Activated CD4-positive, alpha-beta T cell treated with anti-CD3 and anti-CD28 coated beads for 4 hours (primary cell): ENCODE data around the gene SORBS2.

Experiments
- DNase-seq, 2 donors: peaks; one replicate each; pipeline ENCODE4 v3.0.0-alpha.2; 2020

SORBS2 gene

GRCh38 chr4:185800266-185800945, 11.6 kb downstream of the SORBS2 start:
- no peak for DNase-seq

- DNase-seq = no peak
Measured at GRCh38 chr4:185799442-185799841, 12.6 kb downstream of the SORBS2 start.

GRCh38 chr4:185797596-185798338, 14.2 kb downstream of the SORBS2 start:
- no peak for DNase-seq

GRCh38 chr4:185797018-185797417, 15.0 kb downstream of the SORBS2 start:
- no peak for DNase-seq

GRCh38 chr4:185796176-185796575, 15.8 kb downstream of the SORBS2 start:
- no peak for DNase-seq

GRCh38 chr4:185794637-185795036, 17.4 kb downstream of the SORBS2 start:
- no peak for DNase-seq

- no peak for DNase-seq
Measured at GRCh38 chr4:185793716-185794115, 18.3 kb downstream of the SORBS2 start.

GRCh38 chr4:185793116-185793485, 18.9 kb downstream of the SORBS2 start:
- DNase-seq = no peak

- no peak for DNase-seq
Measured at GRCh38 chr4:185792384-185793115, 19.4 kb downstream of the SORBS2 start.

GRCh38 chr4:185787926-185788679, 23.9 kb downstream of the SORBS2 start:
- DNase-seq = no peak

GRCh38 chr4:185786422-185786821, 25.6 kb downstream of the SORBS2 start:
- DNase-seq = no peak

- no peak for DNase-seq
Measured at GRCh38 chr4:185783574-185783973, 28.4 kb downstream of the SORBS2 start.

- DNase-seq = no peak
Measured at GRCh38 chr4:185782523-185782922, 29.5 kb downstream of the SORBS2 start.

- DNase-seq = no peak
Measured at GRCh38 chr4:185781555-185782215, 30.3 kb downstream of the SORBS2 start.

- DNase-seq = no peak
Measured at GRCh38 chr4:185780472-185780871, 31.5 kb downstream of the SORBS2 start.

- no peak for DNase-seq
Measured at GRCh38 chr4:185779517-185779916, 32.5 kb downstream of the SORBS2 start.

GRCh38 chr4:185778307-185778706, 33.7 kb downstream of the SORBS2 start:
- no peak for DNase-seq

- no peak for DNase-seq
Measured at GRCh38 chr4:185775792-185776555, 36.0 kb downstream of the SORBS2 start.

- no peak for DNase-seq
Measured at GRCh38 chr4:185774845-185775680, 36.9 kb downstream of the SORBS2 start.

- DNase-seq = no peak
Measured at GRCh38 chr4:185774131-185774653, 37.8 kb downstream of the SORBS2 start.

GRCh38 chr4:185773419-185773818, 38.6 kb downstream of the SORBS2 start:
- DNase-seq = no peak
